HG02870 (cell line): ENCODE measurements around the gene DUSP28.

Experiments
- ATAC-seq: cut with Tn5 transposase; IDR thresholded peaks from one replicate; pipeline ENCODE4 v1.9.1; 2021; ENCODE audit warnings: mild to moderate bottlenecking, moderate library complexity; ENCODE audit not compliant: unreplicated experiment

DUSP28 gene

DNA sequence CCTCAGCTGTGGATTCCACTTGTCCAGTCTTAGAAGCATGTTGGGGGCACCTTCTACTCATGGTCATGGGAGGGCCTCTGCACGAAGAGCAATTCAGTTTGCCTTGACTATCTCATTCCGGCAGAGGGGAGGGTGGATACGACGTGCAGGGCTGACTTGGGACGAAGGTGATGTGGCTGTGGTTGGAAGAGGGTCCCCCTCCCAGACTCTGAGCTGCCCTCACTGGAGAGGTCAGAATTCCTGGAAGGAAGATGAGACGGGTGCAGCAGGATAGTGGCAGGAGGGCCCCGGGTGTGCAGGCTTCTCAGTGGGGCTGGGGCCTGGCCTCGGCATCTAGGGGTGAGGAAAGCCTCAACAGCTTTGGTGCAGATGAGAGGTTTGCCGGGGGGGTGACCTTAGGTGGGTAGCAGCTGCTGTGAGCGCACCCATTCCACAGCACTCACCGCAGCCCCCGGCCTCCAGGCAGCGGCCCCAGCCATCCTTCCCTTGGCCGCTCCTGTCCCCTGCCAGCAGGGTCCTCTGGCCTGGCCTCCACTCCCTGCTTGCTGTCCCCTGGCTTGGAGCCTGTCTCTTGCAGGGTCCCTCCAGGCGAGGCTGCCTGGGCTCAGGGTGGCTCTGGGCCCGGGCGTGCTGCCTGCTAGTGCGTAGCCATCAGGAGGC, 11.3 kb downstream of the DUSP28 start:
- no peak for ATAC-seq

GRCh38 chr2:240572141-240573031, 12.2 kb downstream of the DUSP28 start:
- ATAC-seq, result no peak

GRCh38 chr2:240573071-240573515, 12.9 kb downstream of the DUSP28 start:
- no peak for ATAC-seq

DNA sequence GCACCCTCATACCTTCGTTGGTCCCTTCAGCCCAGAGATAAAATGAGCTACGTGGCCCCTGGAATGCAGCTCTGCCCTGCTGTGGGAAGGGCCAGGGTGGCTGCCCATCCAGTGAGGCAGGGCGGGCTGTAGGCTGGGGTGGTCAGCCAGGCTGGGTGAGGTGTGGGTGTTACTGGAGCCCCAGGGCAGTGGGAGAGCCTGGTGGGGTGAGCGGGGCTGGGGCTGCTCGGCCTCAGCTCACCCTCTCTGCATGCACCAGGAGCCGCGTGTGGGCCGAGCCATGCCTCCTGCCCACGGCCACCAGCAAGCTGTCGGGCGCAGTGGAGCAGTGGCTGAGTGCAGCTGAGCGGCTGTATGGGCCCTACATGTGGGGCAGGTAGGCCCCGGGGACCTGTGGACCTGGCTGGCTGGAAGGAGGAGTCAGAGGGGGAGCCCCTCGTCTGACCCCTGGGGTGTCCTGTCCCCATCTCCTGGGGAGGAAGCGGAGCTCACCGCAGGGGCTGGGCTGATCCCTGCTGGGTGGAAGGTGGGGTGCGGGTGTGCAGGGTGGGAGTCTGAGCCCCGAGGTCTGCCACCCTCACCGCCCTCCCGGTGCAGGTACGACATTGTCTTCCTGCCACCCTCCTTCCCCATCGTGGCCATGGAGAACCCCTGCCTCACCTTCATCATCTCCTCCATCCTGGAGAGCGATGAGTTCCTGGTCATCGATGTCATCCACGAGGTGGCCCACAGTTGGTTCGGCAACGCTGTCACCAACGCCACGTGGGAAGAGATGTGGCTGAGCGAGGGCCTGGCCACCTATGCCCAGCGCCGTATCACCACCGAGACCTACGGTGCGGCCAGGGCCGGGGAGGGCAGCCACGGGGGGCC, 13.6 kb downstream of the DUSP28 start:
- ATAC-seq, result no peak

- ATAC-seq, result no peak
Observed at GRCh38 chr2:240574386-240575100, 14.4 kb downstream of the DUSP28 start.

DNA sequence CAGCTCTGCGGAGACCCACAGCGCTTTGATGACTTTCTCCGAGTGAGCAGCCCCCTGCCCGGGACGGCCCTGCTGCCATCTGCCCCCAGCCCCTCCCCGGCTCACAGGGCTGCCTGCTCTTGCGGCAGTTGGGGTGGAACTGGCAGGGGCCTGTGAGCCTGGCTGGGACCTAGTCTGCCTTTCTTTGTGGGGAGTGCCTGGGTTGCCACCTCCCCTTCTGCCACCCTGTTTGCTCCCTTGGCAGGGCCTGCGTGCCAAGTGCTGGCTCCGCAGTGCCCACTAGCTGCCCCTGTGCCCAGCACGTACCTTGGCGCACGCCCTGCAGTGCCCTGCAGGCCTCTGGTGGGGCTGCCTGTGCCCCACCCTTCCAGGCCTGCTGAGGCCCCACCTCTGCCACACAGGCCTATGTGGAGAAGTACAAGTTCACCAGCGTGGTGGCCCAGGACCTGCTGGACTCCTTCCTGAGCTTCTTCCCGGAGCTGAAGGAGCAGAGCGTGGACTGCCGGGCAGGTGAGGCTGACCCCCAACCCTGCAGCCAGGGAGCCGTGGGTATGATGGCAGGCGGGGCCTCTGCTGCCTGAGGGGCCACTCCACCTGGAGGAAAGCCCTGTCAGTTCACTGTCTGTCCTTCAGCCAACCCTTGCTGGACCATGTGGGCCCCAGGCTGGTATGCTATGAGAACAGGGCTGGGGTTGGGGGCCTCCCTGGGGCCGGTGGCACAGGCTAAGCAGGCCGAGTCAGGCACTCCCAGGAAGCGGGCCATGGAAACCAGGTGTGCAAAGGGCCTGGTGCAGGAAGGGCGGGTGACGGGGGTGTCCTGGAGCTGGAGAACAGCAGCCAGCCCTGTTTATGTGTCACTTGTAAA, 15.2 kb downstream of the DUSP28 start:
- ATAC-seq, result no peak

DNA sequence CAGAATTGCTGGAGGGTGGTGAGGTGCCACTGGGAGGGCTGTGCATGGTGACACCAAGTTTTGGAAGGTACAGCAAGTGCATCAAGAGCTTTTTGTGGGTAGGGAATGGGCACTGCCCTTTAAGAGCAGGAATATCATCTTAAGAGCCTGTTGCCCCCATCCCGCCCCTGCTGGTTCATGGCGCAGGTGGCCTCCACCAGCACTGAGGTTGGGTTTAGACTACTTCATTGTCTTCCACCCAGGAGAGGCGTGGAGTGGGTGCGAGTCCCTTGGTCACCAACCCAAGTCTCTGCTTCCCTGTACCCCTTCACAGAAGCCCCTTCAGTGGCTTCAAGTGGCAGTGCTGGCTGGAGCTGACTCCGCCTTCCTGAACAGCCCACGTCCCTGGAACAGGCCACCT, 15.9 kb downstream of the DUSP28 start:
- ATAC-seq, result no peak

DNA sequence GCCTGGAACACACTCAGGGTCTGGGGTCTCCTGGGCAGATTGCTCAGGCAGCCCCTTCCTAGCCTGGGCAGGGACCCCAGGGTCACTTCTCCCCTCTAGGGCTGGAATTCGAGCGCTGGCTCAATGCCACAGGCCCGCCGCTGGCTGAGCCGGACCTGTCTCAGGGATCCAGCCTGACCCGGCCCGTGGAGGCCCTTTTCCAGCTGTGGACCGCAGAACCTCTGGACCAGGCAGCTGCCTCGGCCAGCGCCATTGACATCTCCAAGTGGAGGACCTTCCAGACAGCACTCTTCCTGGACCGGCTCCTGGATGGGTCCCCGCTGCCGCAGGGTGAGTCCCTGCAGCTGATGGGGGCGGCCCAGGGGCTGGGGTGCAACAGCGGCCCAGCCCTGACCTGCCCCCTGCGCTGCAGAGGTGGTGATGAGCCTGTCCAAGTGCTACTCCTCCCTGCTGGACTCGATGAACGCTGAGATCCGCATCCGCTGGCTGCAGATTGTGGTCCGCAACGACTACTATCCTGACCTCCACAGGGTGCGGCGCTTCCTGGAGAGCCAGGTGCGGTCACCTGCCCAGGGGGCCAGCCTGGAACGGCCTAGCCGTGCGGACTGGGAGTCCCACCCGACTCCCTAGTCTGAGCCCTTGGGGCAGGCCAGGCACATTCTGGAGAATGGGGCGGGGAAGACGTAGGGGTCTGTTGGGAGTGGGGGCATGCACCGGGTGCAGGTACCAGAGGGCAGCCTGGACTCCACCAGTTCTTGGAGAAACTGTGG, 16.5 kb downstream of the DUSP28 start:
- ATAC-seq, result no peak

GRCh38 chr2:240577281-240578109, 17.3 kb downstream of the DUSP28 start:
- ATAC-seq, result no peak

- no peak for ATAC-seq
Observed at GRCh38 chr2:240578110-240578450, 17.9 kb downstream of the DUSP28 start.

DNA sequence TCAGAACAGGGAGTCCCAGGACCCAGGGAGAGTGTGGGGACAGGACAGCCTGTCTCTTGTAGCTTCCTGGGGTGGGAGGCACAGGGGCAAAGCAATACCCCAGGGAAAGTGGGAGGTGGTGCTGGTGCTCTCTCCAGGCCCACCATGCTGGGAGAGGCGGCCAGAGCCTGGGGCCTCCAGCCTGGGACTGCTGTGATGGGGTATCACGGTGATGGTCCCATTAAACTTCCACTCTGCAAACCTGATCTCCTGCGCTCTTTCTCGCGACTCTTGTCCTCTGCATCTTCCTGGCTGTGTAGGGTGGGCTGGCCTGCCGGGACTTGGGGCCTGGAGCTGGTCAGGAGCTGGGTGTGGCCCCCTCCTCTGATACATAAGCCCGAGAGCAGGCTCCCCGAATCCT, 18.3 kb downstream of the DUSP28 start:
- no peak for ATAC-seq

- ATAC-seq, result no peak
Observed at GRCh38 chr2:240579071-240579762, 19.1 kb downstream of the DUSP28 start.

DNA sequence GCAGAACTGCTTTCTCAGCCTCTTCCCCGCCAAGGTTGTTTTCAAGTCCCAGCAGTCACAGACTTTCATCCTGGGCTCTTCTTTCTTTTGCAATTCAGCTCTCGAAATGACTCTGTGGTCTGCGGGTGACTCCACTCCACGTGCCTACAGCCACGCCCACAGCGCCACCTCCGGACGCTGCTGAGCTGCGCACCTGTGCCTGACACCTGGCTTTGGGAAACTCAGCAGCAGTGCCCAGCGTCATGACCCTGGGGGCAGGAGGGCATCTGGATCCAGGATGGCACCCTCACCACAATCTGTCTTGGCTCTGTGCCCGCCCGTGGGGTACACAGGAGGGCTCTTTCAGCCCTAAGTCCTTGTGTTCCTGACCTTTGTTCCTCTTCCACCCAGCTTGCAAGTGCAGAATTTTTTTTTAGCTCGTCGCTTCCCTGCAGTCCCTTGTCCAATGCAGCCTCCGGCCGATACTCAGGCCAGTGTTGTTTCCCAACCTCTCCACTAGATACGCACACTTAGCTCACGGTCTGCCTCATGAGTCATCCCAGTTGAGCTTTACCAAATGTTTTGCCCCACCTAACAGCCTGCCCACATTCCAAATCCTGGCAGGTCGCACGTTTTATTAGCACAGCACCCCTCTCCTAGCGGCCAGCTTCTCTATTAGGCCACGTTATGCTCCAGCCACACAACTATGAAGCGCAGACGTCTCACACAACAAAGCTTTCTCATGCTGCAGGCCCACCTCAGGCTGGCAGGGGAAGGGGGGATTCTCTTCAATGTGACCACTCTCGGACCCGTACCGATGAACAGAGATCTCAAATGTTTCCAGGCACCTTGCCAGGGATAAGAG, 19.8 kb downstream of the DUSP28 start:
- ATAC-seq, result no peak

GRCh38 chr2:240581811-240582210, 21.7 kb downstream of the DUSP28 start:
- no peak for ATAC-seq

- no peak for ATAC-seq
Observed at GRCh38 chr2:240582781-240583180, 22.6 kb downstream of the DUSP28 start.

- ATAC-seq, result no peak
Observed at GRCh38 chr2:240583774-240584173, 23.6 kb downstream of the DUSP28 start.
